H1 (cell line): ENCODE measurements around the gene LIPE. TPM values are rescaled to one million over a fixed set of nuclear protein-coding genes. Genes with fewer than 3 reads are reported as not detected.

Experiments
- CTCF ChIA-PET: fragments of 300-600 bp; sonication (Branson Sonifier 250); formaldehyde crosslinking; loops from one replicate; lab custom pipeline; 2021; ENCODE audit not compliant: partially characterized antibody; lab: Charles Lee
- POLR2A ChIA-PET: fragments of 300-600 bp; sonication (Branson Sonifier 250); formaldehyde crosslinking; loops from one replicate; lab custom pipeline; 2021; ENCODE audit warnings: inconsistent platforms; ENCODE audit not compliant: partially characterized antibody; lab: Charles Lee
- DNase-seq, 2 experiments: peaks; one replicate each; pipeline versions ENCODE4 v3.0.0 to v3.0.0-alpha.2; 2010 to 2022; ENCODE audit warnings: low spot score in 2 of 2, low read depth in 1 of 2, mixed read lengths in 1 of 2
- FAIRE-seq: peaks from 2 replicates; lab custom pipeline; 2011; peaks lifted over from hg19 to GRCh38; lab: Jason Lieb, UNC
- H2AFZ ChIP-seq: 2 replicates; pipeline ENCODE4 v1.8.1; 2012; ENCODE audit warnings: low read length, inconsistent platforms
- H2AK5ac ChIP-seq: 2 replicates; pipeline ENCODE4 v1.6.1; 2013; ENCODE audit warnings: low read depth, low read length
- H2BK120ac ChIP-seq: replicated peaks from 2 replicates; pipeline ENCODE3; 2013; ENCODE audit warnings: low read depth, low read length, inconsistent platforms
- H2BK12ac ChIP-seq: 2 replicates; pipeline ENCODE4 v1.6.1; 2013; ENCODE audit warnings: low read depth, low read length
- H2BK15ac ChIP-seq: 2 replicates; pipeline ENCODE4 v1.6.1; 2013; ENCODE audit warnings: low read length
- H2BK20ac ChIP-seq: 2 replicates; pipeline ENCODE4 v1.6.1; 2013; ENCODE audit warnings: low read length
- H2BK5ac ChIP-seq: 2 replicates; pipeline ENCODE4 v1.6.1; 2013; ENCODE audit warnings: low read depth, low read length
- H3K14ac ChIP-seq: 2 replicates; pipeline ENCODE4 v1.6.1; 2013; ENCODE audit warnings: inconsistent platforms; ENCODE audit not compliant: insufficient read length
- H3K18ac ChIP-seq: 2 replicates; pipeline ENCODE4 v1.6.1; 2013; ENCODE audit warnings: low read length; ENCODE audit errors: extremely low read depth
- H3K23ac ChIP-seq: 2 replicates; pipeline ENCODE4 v1.6.1; 2013; ENCODE audit warnings: inconsistent platforms; ENCODE audit not compliant: insufficient read length
- H3K23me2 ChIP-seq: 2 replicates; pipeline ENCODE4 v1.6.1; 2013; ENCODE audit warnings: low read depth, low read length
- H3K27ac ChIP-seq: 2 replicates; pipeline ENCODE4 v1.6.1; 2011; ENCODE audit warnings: low read depth, low read length, inconsistent platforms
- H3K27me3 ChIP-seq, 4 experiments: replicated peaks in 1 of 4; 1 replicate in 1 of 4; 2 replicates in 3 of 4; pipeline versions ENCODE4 v1.6.1 to v1.8.1; 2011 to 2013; ENCODE audit warnings: low read length in 3 of 4, mild to moderate bottlenecking in 3 of 4, inconsistent platforms in 2 of 4, mixed read lengths in 2 of 4, moderate library complexity in 1 of 4; ENCODE audit not compliant: control insufficient read depth in 3 of 4, insufficient read depth in 3 of 4; ENCODE audit errors: extremely low read depth in 1 of 4
- H3K36me3 ChIP-seq, 4 experiments: 2 replicates each; pipeline versions ENCODE4 v1.6.1 to v1.8.1; 2011 to 2013; ENCODE audit warnings: mild to moderate bottlenecking in 4 of 4, low read length in 3 of 4, moderate library complexity in 2 of 4, control low read depth in 1 of 4, inconsistent platforms in 1 of 4; ENCODE audit not compliant: insufficient read depth in 4 of 4, control insufficient read depth in 2 of 4
- H3K4ac ChIP-seq: replicated peaks from 2 replicates; pipeline ENCODE3; 2013; ENCODE audit warnings: low read length, low read depth, mixed read lengths, inconsistent platforms; ENCODE audit not compliant: insufficient read length
- H3K4me1 ChIP-seq, 4 experiments: replicated peaks in 1 of 4; 1 replicate in 1 of 4; 2 replicates in 3 of 4; pipeline versions ENCODE4 v1.6.1 to v1.8.1; 2011 to 2013; ENCODE audit warnings: low read length in 3 of 4, inconsistent platforms in 2 of 4, mixed read lengths in 1 of 4; ENCODE audit not compliant: insufficient read depth in 4 of 4, control insufficient read depth in 3 of 4
- H3K4me2 ChIP-seq, 2 experiments: 2 replicates each; pipeline versions ENCODE4 v1.6.1 to v1.8.1; 2011 to 2013; ENCODE audit warnings: low read depth in 2 of 2, low read length in 2 of 2, control low read depth in 1 of 2, inconsistent platforms in 1 of 2, mild to moderate bottlenecking in 1 of 2; ENCODE audit not compliant: insufficient read depth in 1 of 2
- H3K4me3 ChIP-seq, 4 experiments: fragments of 200-600, 300-600 bp in 1 of 4; sonication (generic), shearing (Covaris generic), sonication (Bioruptor Twin) in 1 of 4; 2 replicates each; pipeline versions ENCODE4 v1.5.1 to v1.8.1; 2011 to 2016; ENCODE audit warnings: low read length in 4 of 4, low read depth in 3 of 4, control low read depth in 2 of 4, inconsistent platforms in 2 of 4, mild to moderate bottlenecking in 2 of 4, mixed read lengths in 1 of 4, moderate library complexity in 1 of 4; ENCODE audit not compliant: insufficient read depth in 2 of 4; ENCODE audit errors: extremely low read depth in 1 of 4
- H3K56ac ChIP-seq: replicated peaks from 2 replicates; pipeline ENCODE3; 2013; ENCODE audit warnings: low read depth, mild to moderate bottlenecking, mixed read lengths, low read length, inconsistent platforms; ENCODE audit not compliant: insufficient read length
- H3K79me1 ChIP-seq: 2 replicates; pipeline ENCODE4 v1.6.1; 2013; ENCODE audit warnings: low read depth, low read length, control low read depth
- H3K79me2 ChIP-seq, 2 experiments: 2 replicates each; pipeline versions ENCODE4 v1.6.1 to v1.8.1; 2012 to 2013; ENCODE audit warnings: low read length in 2 of 2, mild to moderate bottlenecking in 2 of 2, inconsistent platforms in 1 of 2; ENCODE audit not compliant: insufficient read depth in 2 of 2, control insufficient read depth in 1 of 2
- H3K9ac ChIP-seq, 4 experiments: replicated peaks in 1 of 4; 1 replicate in 1 of 4; 2 replicates in 3 of 4; pipeline versions ENCODE4 v1.6.1 to v1.8.1; 2011 to 2013; ENCODE audit warnings: low read depth in 3 of 4, low read length in 3 of 4, control low read depth in 2 of 4, mild to moderate bottlenecking in 2 of 4, moderate library complexity in 2 of 4, inconsistent platforms in 1 of 4; ENCODE audit errors: extremely low read depth in 1 of 4
- H3K9me3 ChIP-seq, 2 experiments: 2 replicates each; pipeline versions ENCODE4 v1.6.1 to v1.8.1; 2012 to 2013; ENCODE audit warnings: mild to moderate bottlenecking in 2 of 2, moderate library complexity in 2 of 2, control low read depth in 1 of 2, inconsistent platforms in 1 of 2, low read depth in 1 of 2, low read length in 1 of 2, mixed read lengths in 1 of 2; ENCODE audit not compliant: insufficient read depth in 2 of 2
- H4K20me1 ChIP-seq, 2 experiments: replicated peaks in 1 of 2; 2 replicates each; pipeline versions ENCODE3 to v1.8.1; 2011 to 2013; ENCODE audit warnings: inconsistent platforms in 2 of 2, low read length in 2 of 2, mild to moderate bottlenecking in 1 of 2; ENCODE audit not compliant: insufficient read depth in 2 of 2, control insufficient read depth in 1 of 2
- H4K5ac ChIP-seq: 2 replicates; pipeline ENCODE4 v1.6.1; 2013; ENCODE audit warnings: low read length, low read depth, mixed read lengths, inconsistent platforms; ENCODE audit not compliant: insufficient read length
- H4K8ac ChIP-seq: 2 replicates; pipeline ENCODE4 v1.8.0; 2013; ENCODE audit warnings: mild to moderate bottlenecking, moderate library complexity, low read length, inconsistent platforms; ENCODE audit not compliant: insufficient read depth; ENCODE audit errors: extremely low read depth
- H4K91ac ChIP-seq: replicated peaks from 2 replicates; pipeline ENCODE3; 2013; ENCODE audit warnings: low read length, mixed read lengths, inconsistent platforms; ENCODE audit not compliant: insufficient read length
- BRCA1 ChIP-seq: IDR thresholded peaks from 2 replicates; pipeline ENCODE4 v1.6.1; 2012; ENCODE audit warnings: low read depth, low read length, improper control_type of control experiment
- CHD1 ChIP-seq: IDR thresholded peaks from 2 replicates; pipeline ENCODE4 v1.6.1; 2012; ENCODE audit warnings: low read depth, low read length, improper control_type of control experiment
- JUN ChIP-seq: IDR thresholded peaks from 2 replicates; pipeline ENCODE4 v1.6.1; 2011; ENCODE audit warnings: low read depth, mild to moderate bottlenecking, improper control_type of control experiment, low read length
- MAFK ChIP-seq: IDR thresholded peaks from 2 replicates; pipeline ENCODE4 v1.6.1; 2012; ENCODE audit warnings: low read depth, mild to moderate bottlenecking, improper control_type of control experiment, low read length
- ZNF274 ChIP-seq: IDR thresholded peaks from 2 replicates; pipeline ENCODE4 v1.7.0; 2012; ENCODE audit warnings: low read length, borderline replicate concordance; ENCODE audit errors: extremely low read depth
- WGBS, 2 experiments: shearing (Covaris generic) in 1 of 2; methylation state at CpG; one replicate each; pipeline versions ENCODE4 v1.1.6 to v1.1.7; 2013 to 2015; ENCODE audit warnings: low lambda C conversion rate in 2 of 2, mixed read lengths in 2 of 2, inconsistent platforms in 1 of 2, low coverage in 1 of 2, missing lambda C conversion rate in 1 of 2; ENCODE audit not compliant: insufficient replicate concordance in 2 of 2, insufficient coverage in 1 of 2, insufficient read length in 1 of 2; ENCODE audit errors: extremely low coverage in 1 of 2, missing lambda C conversion rate in 1 of 2; 5-methylcytosine and 5-hydroxymethylcytosine counted together
- polyA plus RNA-seq, 7 experiments: library from polyadenylated mRNA; depleted of rRNA in 3 of 7; stranded (reverse) in 5 of 7; unstranded in 2 of 7; fragments of >200 nt in 5 of 7; fragments of 200-250 nt in 2 of 7; gene quantifications; 1 replicate in 5 of 7; 2 replicates in 1 of 7; 4 replicates in 1 of 7; pipeline versions ENCODE4 v1.2.1 to v1.2.3, GENCODE V29; 2011 to 2013; ENCODE audit warnings: missing spikeins in 2 of 7, mixed read lengths in 2 of 7
- total RNA-seq: library from RNA; stranded (reverse); fragmentation: NEBNext Ultra II Directional; extraction: Animal tissue kit (Norgen Biotek cat#: 25700); gene quantifications from 2 replicates; pipeline ENCODE4 v1.2.1, GENCODE V29; 2021

The LIPE gene
- total and polyA plus RNA-seq, 2 of the 8 experiments (the other 6 are each of a cell fraction or from before 2014, with no cell fraction given): 8.7 to 15.9 TPM

- Histone ChIP-seq H3K79me1 (no peaks in the 10 kb centered on the region), H3K4ac (no peak overlapping the region), H4K20me1 (no peaks in the 10 kb centered on the region), H4K91ac (no peak overlapping the region), H3K27me3 (no peaks in the 10 kb centered on the region; a peak in 2 of 7 replicates), H3K23ac (no peak overlapping the region), H3K4me1 (peaks cover 0 to 7% (median 0%) of the 10 kb centered on the region in 4 experiments; a peak in 2 of 7 replicates), H2BK15ac (no peak overlapping the region), H2BK120ac (no peak overlapping the region), H3K14ac (no peak overlapping the region), H3K4me2 (no peak overlapping the region), H4K5ac (no peak overlapping the region), H3K9me3 (no peaks in the 10 kb centered on the region), H3K79me2 (no peaks in the 10 kb centered on the region), H3K18ac (no peak overlapping the region), H4K8ac (no peak overlapping the region), H2BK12ac (no peak overlapping the region), H2AK5ac (no peak overlapping the region), H2BK5ac (no peak overlapping the region), H3K36me3 (no peaks in the 10 kb centered on the region), H3K9ac (no peak overlapping the region), H3K23me2 (no peaks in the 10 kb centered on the region), H2BK20ac (no peak overlapping the region), H3K27ac (no peak overlapping the region), H3K4me3 (no peak overlapping the region), H3K56ac (no peak overlapping the region), H2AFZ (no peak overlapping the region)
- ChIA-PET CTCF (interaction anchor here (0.6 to 5.9 kb wide), 44 partner anchors 8 to 551 kb away, joined by 3 to 72 read pairs (median 6); partner anchors contain the start of genes CEACAM1 and LIPE), POLR2A (interaction anchor here (0.6 to 1.5 kb wide), 6 partner anchors 16 to 104 kb away, joined by 3 to 4 read pairs (median 3); no protein-coding TSS in a partner anchor)
- DNase-seq (no peak), FAIRE-seq (no peak)
- 83% methylated on average over 2 of the region's 2 CpGs; no CpG with 5 or more reads in 1 of the 2 experiments for WGBS, 2 experiments
- TF ChIP-seq JUN (no peak), MAFK (no peak), ZNF274 (no peak), BRCA1 (no peak), CHD1 (no peak)
Measured at GRCh38 chr19:42441049-42441445, 13.9 kb upstream of the LIPE start.
